RKO (cell line): ENCODE results near the gene ABAT.
"Not testable (repeated sequence)": the region's sequence is repeated elsewhere in the genome, so short reads cannot be mapped to it uniquely, and the experiment has no call there.

Experiments used
- DNase-seq: peaks from one replicate; pipeline ENCODE4 v3.0.0-alpha.2; 2016; ENCODE audit warnings: low spot score

The ABAT gene

DNA sequence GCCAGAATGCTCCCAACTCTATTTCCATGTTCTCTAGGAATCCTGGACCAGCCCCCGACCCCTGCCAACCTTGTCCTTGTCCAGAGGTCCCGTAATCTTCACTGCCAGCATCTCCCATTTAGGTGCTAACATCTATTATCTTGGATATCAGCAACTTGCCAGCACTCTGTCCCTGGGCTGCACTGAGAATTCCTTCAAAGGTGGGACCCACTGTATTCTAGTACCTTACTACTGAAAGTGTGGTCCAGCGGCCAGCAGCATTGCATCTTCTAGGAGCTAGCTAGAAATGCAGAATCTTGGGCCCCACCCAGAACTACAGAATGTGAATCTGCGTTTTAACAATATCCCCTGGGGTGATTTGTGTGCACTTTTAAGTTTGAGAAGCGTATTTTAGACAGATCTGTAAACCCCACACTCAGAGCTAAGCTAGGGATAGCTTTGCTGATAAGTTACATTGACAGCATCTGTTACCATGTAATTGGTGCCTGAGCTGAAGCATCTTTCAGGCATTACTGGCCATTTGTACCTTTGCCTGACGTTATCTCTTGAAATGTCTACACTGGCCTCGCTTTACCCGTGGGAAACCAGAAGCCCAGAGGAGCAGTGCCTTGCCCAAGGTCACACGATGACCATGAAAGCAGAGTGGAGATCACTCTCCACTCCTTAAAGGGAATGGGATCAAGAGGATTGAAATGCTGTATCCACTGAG is 8.3 kb downstream of the ABAT start:
- no peak for DNase-seq

DNA sequence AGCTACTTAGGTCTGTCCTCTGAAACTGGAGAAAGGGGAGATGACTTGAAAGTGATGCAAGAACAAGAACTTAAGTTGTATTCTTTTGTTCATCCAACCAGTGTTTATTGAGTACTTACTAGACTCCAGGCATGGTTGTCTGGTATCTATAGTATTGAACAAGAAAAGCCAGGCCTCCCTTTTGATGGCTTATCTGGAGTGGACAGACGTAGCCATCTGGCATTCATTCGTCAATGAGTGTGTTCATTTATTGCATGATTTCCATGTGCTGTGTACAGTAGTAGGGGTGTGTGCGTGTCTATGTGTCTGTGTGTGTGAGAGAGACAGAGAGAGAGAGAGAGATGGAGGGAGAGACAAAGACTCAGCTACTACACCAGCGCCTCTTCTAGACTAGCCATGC is 9.2 kb downstream of the ABAT start:
- no peak for DNase-seq

DNA sequence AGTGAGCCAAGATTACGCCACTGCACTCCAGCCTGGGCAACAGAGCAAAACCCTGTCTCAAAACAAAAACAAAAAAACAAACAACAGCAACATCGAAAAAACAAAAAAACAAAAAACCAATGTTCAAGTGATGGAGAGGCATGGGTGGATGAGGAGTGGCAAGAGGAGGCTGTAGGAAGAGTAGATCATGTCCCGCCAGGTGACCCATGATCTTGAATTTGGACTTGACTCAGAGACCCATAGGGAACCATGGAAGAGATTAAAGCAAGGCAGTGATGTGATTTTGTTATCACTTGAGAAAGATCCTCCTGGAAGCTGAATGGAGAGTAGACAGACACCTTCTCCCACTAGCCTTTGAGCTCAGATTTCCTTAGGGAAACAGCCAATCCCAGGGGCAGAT is 11.2 kb downstream of the ABAT start:
- DNase-seq = no peak

DNA sequence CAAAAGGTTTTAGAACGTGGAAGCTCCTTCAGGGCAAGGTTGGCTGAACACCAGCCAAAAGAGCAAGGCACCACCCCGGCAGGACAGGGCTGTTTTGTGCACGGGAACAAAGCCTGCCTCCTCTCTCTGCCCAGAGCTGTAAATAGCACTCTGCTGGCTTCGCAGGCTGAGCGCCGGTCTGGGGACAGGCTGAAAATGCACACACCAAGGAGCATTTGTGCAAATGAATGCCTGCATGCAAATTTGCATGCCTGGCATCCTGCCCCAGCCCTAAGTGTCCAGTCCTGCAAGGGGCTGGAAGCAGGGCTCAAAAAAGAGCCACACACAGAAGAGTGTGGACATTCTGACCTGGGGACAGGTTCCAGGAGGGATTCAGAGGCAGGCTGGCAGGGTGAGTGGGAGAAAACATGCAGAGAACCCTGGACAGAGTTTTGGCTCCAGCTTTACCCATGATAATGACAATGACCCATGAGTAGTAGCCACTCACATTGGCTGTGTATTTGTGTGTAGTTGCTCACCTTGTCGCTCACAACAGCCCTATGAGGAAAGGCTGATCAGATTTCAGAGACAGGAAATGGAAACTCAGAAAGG is 11.7 kb downstream of the ABAT start:
- no peak for DNase-seq

DNA sequence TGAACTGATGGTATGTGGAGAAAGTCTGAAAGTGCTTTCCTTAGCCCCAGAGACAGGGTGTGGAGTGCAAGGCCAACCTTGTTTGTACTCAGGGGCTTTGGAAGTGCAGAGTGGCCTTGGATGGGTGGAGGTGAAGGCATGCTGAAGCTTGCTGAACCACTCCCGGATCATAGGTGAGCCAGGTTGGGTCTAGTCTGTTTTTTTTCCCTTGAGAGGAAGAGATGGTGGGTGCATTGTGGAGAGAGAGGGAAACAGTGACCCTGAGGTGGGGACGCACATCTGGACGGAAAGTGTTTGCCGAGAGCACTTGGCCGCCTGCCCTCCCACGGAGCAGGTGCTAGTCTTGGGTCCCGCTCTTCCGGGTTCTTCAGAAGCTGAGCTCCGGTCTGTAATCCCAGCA is 12.5 kb downstream of the ABAT start:
- DNase-seq = no peak

DNA sequence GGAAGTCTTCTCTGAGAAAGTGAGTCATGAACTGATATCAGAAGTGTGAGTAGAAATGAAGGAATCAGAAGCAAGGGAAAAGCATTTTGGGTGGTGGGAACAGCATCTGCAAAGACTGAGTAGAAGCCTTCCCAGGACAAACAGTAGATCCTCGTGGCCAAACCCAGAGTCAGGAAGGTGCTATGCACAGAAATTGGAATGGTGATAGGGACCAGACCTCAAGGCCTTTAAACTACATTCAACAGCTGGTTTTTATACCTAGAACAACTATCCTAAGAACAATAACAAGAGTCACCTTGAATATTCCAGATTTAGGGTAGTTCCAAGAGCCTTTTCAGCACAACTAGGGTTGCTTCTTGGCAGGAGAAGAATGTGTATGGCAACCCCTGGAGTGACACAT is 15.3 kb downstream of the ABAT start:
- no peak for DNase-seq

DNA sequence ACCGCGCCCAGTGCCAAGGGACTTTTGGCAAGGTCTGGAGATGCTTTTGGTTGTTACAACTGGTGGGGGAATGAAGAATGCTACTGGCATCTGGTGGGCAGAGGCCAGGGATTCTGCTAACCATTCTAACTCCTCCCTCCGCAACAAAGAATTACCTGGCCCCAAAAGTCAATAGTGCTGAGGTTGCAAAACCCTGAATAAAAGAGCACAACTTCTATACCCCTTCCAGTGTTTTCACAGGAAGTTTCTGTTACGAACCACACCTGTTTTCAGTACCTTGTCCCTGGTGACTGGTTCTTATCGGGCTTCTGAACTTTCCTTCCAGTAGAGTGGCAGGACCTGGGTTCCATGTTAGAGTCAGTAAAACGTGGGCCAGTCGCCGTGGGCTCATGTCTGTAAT is 17.3 kb downstream of the ABAT start:
- no peak for DNase-seq

DNA sequence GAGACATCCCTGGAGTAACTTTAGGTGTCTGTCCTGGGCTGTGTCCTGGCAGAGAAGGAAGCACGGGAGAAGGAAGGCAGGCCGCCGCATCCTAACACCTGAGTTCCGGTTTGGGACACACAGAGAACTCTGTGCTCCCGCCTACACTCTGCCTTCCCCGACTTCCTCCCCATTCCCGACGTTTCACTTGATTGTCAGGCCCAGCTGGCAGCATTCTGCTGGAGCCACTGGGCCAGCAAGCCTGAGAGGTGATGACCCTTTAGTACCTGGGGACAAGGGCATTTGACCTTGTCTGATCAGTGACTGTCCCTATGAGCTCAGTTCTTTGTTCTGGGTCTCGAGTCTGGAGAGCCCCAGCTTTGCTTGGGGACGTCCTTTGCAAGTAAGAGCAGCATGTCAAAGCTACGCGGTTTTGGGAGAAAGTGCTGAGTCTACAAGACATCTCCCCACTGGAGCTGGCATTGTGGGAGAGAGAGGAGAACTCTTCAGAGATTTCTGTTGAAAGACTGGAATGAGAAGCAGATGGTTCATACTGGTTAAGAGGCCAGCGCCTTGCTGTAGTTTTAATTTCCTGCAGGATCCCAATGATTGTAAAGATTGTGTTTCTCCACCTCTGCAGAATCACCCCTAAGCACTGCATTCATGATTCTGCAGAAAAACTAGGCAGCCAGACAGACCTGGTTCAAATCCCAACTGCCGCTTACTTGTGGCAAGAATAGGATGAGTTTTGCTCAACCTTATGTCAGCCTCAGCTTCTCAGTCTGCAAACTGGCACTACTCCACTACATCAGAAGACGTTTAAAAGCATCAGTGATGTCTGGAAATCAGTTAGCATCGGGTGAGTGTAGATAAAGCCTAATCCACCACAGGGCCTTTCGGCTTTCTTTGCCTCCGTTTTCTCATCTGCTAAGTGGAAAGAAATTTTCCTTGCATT is 20.6 kb downstream of the ABAT start:
- no peak for DNase-seq

DNA sequence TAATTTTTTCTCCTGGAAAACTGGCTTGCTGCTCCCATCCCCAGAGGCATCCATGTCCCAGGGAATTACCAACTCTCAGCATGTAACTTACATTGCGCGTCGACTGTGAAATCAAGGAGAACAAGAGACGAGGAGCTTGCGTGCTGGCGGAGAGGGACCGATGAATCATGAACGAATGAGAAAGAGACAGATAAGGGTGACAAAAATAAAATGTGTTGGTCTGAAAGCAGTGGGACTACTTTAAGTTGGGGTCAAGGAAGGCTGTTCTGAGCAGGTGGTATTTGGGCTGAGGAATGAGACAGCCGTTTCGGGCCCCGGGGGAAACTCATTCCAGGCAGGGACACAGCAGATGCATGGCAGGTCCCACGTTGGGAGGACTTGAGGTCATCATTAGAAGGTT is 22.5 kb downstream of the ABAT start:
- no peak for DNase-seq

DNA sequence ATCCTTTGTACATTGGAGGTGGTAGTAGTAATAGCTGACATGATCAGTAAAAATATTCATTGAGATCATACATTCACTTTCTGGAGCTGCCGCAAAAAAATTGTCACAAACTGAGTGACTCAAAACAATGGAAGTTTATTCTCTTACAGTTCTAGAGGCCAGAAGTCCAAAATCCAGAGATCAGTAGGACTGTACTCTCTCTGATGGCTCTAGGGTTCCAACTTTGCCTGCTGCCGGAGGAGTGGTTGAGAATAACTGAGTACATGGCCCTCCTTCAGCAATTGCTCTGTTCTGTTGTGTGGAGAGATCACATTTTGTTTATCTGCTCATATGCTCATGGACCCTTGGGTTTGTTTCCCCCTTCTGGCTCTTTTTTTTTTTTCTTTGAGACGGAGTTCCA is 23.5 kb downstream of the ABAT start:
- no peak for DNase-seq

DNA sequence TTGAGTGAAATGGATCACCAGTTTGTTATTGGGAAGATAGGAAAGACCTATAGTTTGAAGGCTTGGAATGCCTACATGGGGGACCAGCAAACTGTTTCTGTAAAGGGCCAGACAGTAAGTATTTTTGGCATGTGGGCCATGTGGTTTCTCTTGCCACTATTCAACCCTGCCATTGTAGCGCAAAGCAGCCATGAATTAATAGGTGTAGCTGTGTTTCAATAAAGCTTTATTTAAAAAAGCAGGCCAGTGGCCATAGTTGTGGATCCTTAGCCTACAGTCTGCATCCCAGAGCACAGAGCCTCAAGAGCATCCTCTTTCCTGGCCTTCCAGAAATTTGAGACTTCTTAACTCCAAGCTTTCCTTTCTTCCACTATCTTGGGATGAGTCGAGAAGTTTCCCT is 29.3 kb downstream of the ABAT start:
- no peak for DNase-seq

DNA sequence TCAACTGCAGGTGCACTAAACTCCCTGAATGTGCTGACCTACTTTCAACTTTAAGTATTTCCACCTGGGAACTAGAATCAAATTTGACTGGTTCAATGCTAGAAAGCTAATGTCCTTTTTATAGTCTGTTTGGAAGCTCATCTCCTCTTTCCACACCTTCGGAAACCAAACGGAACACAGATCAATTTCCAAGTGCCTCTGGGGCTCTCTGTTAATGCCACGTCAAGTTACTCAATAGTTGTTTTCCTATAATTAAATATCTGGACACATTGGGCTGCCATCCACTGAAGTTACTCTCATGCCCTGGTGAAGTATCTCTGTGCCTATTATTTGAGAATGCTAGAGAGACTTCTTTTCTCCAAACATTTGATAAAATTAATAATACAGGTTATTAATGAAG is 29.7 kb downstream of the ABAT start:
- DNase-seq = no peak

DNA sequence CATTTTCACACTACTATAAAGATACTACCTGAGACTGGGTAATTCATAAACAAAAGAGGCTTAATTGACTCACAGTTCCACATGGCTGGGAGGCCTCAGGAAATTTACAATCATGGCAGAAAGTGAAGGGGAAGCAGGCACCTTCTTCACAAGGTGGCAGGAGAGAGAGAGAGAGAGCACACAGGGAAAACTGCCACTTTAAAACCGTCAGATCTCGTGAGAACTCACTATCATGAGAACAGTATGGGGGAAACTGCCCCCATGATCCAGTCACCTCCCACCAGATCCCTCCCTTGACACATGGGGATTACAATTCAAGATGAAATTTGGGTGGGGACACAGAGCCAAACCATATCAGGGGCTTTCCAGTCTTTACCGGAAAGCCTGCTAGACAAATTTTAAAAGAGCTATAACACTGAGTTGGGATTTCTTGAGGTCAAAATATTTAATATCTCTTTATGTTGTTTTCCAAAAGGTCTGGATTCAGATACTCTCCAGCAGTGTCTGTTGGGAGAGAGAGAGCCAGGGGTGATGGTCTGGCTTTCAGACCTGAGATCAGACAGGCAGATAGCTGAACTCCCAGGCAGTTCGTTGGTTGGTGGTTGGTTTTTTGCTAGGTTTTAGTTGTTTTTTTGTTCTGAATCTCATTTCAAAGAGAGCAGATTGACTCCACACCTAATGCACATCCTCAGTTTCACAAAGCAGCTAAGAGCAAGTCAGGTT is 30.8 kb downstream of the ABAT start:
- not testable (repeated sequence) for DNase-seq

DNA sequence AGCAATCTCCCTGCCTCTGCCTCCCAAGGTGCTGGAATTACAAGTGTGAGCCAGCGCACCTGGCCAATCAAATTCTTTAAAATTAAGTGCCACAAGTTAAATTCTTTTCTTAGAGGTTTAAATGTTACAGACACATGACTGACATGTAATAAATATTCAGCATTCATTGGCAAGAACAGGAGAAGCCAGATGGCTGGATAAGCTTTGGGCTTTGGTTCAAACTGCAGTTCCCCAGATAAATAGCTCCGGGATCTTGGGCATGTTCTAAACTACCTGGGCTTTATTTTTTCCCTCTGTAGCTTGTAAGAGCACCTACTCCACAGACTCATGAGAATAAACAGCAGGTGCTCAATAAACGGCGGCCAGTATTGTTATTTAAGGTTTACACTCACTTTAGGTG is 34.1 kb downstream of the ABAT start:
- DNase-seq = no peak

DNA sequence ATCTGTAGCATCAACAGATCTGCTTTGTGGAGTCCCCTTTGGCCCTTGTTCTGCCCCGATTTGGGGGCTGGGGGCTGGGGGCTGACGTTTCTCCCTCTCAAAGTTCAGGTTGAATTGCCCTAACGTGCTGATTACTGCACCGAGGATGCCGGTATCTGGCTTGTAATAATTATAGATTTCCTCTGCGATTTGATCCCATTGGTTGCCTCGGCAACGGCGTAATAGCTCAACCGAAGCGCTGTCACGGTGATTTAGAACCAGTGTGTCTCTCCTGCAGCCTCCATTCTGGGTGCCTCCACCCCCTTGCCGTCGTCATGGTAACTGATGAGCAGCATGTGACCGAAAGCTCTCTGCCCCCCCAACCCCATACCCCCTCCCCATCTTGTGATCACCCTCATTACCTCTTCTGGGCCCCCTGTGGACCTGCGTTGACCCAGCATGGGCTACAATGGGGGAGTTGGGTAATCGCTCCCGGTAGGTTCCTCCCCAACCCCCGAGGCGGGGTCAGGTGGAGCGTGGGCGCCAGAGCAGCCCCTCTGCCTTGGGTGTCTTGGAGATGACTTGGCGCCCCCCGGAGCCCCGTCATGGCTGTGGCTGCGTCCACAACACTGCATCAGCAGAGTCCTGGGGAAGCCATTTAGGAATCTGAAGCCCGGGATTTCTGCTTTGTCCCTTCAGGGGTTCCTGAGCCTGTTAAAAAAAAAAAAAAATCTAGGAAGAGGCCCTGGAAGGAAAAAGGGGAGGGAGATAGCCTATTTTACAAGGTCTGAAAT is 38.4 kb downstream of the ABAT start:
- no peak for DNase-seq

DNA sequence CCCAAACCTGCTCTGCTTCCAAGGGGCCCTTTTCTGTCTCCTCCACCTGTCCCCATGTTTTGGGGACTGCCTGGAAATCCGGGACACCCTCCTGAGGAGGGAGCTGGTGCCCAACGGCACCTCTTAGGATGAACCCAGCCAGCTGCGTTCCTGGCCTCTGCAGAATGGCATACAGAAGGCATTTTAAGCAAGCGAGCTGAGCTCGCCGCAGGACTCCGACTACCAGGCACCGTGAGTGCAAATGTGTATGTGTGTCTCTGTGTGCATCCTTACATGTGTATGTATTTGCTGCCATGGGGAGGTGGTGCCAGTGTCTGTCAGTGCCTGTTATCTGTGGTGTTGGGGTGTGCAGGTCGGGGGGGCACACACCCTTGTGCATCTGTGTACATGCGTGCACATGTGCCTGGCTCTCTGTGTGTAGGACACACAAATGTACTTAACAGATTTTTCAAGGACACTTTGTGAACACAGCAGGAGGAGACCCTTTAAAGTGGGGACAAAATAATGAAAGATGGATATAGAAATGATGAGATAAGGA is 39.3 kb downstream of the ABAT start:
- no peak for DNase-seq

DNA sequence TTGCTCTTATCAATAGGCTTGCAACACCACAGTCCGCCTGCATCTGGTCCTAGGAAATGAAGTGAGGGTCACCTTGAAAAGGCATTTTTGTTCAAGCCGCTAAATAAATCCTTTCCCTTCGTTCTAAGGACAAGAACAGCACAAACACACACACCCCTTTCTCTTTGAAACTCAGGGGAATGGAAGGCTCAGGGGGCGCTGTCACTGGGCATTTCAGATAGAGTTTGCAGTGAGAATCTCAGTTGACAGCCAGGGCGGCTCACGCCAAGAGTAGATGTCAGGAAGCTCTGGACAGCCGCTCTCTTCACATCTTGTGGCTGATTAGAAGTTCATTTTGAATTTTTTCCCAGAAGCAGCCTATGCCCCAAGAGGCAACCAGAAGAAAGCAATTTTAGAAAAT is 39.8 kb downstream of the ABAT start:
- DNase-seq = no peak

DNA sequence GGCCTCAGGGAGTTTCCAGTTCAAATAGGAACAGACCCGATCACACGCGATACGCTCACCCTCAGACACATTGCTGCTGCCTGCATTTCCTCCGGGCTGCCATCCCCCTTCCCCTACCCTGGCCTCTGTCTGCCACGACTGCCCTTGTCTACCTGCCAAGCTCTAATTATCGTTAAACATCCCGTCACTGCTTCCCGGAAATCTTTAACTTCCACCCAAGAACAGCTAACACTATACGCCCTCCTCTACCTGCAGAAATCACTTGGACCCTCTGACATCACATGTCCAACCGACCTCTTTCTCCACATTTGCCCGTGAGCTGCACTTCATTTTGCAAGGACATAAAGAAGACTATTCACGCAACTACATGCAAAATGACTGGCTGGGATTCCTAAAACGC is 40.4 kb downstream of the ABAT start:
- no peak for DNase-seq

DNA sequence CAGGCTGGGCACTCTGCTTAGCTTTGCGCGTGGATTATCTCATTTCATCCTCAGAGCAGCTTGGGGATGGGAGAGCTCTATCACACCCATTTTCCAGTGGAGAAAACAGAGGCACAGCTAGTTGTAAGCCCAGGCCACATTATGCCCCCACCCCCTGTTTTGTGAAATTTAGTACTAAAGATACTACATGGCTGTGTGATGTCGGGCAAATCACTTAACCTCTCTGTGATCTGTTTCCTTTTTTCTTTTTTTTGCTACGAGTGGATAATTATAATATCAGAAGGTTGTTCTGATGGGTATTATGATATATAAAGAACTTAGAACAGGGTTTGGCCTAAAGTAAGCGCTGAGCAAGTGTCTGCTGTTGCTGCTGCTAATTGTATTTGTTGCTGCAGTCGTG is 41.6 kb downstream of the ABAT start:
- no peak for DNase-seq

DNA sequence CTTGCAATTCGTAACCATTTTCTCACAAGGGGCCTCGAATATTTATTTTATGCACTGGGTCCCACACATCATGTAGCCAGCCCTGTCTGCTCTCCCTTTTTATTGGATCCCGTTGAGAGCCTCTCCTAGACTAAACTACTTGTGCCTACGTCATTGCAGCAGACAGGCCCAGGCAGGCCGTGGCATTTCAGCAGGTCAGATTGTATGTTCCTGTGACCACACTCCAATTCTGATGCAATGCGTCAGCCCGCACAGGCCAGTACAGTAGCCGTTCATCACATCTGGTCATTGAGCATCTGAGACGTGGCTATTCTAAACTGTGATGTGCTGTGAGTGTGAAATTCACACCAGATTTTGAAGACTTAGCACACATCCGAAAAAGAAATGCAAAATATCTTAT is 42.2 kb downstream of the ABAT start:
- DNase-seq = no peak

DNA sequence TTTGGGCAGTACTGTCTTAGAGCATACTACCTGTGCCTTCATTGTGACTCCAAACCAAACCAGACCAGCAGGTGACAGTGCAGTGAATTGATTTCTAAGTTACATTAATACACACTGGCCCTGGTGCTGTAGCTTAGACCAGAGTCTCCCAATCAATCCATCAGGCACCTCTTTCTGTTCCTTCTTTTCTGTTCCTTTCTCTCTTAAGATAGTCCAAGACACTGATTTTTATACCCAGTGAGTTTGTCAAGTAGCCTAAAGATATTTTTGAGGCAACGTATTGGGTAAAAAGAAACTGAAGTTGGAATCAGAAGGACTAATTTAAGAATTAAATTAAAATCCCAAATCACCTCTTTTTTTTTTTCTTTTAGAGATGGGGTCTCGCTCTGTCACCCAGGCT is 43.1 kb downstream of the ABAT start:
- no peak for DNase-seq
